Keratinocyte (primary cell): ENCODE results near the gene NEURL3. TPM values are rescaled to one million over a fixed set of nuclear protein-coding genes. Genes with fewer than 3 reads are reported as not detected.

Experiments
- DNase-seq: peaks from one replicate; pipeline ENCODE4 v3.0.0-alpha.2; 2011; ENCODE audit warnings: low read depth, missing footprints, low spot score
- FAIRE-seq: peaks from 2 replicates; lab custom pipeline; 2011; peaks lifted over from hg19 to GRCh38; lab: Jason Lieb, UNC
- H2AFZ ChIP-seq: 2 replicates; pipeline ENCODE4 v1.6.0; 2012; ENCODE audit warnings: low read length, control low read depth, inconsistent platforms; ENCODE audit not compliant: control insufficient read depth
- H3K27ac ChIP-seq: 2 replicates; pipeline ENCODE4 v1.5.1; 2011; ENCODE audit warnings: low read length; ENCODE audit not compliant: control insufficient read depth, insufficient read depth
- H3K27me3 ChIP-seq: 3 replicates; pipeline ENCODE4 v1.6.0; 2011; ENCODE audit warnings: low read length; ENCODE audit not compliant: control insufficient read depth, insufficient read depth; ENCODE audit errors: extremely low read depth
- H3K36me3 ChIP-seq, 2 experiments: 2 replicates in 1 of 2; 3 replicates in 1 of 2; pipeline ENCODE4 v1.5.1; 2011; ENCODE audit warnings: low read length in 2 of 2, mild to moderate bottlenecking in 1 of 2; ENCODE audit not compliant: control insufficient read depth in 2 of 2, insufficient read depth in 2 of 2; ENCODE audit errors: extremely low read depth in 1 of 2
- H3K4me1 ChIP-seq: 3 replicates; pipeline ENCODE4 v1.5.1; 2011; ENCODE audit warnings: low read length; ENCODE audit not compliant: control insufficient read depth, insufficient read depth; ENCODE audit errors: extremely low read depth
- H3K4me2 ChIP-seq: 3 replicates; pipeline ENCODE4 v1.6.0; 2011; ENCODE audit warnings: low read depth, low read length; ENCODE audit not compliant: control insufficient read depth, insufficient read depth; ENCODE audit errors: extremely low read depth
- H3K4me3 ChIP-seq, 3 experiments: fragments of 200-600 bp in 1 of 3; sonication (generic) in 1 of 3; 2 replicates in 2 of 3; 3 replicates in 1 of 3; pipeline ENCODE4 v1.5.1; 2011 to 2016; ENCODE audit warnings: low read length in 3 of 3, mild to moderate bottlenecking in 3 of 3, control low read depth in 2 of 3, inconsistent platforms in 1 of 3, low read depth in 1 of 3, mixed read lengths in 1 of 3, mixed run types in 1 of 3, moderate library complexity in 1 of 3; ENCODE audit not compliant: control insufficient read depth in 2 of 3, insufficient read depth in 2 of 3; ENCODE audit errors: extremely low read depth in 1 of 3
- H3K79me2 ChIP-seq: 2 replicates; pipeline ENCODE4 v1.6.0; 2012; ENCODE audit warnings: low read length; ENCODE audit not compliant: control insufficient read depth, insufficient read depth
- H3K9ac ChIP-seq: 3 replicates; pipeline ENCODE4 v1.6.0; 2011; ENCODE audit warnings: low read length; ENCODE audit not compliant: control insufficient read depth, insufficient read depth; ENCODE audit errors: extremely low read depth
- H3K9me1 ChIP-seq: 3 replicates; pipeline ENCODE4 v1.6.0; 2011; ENCODE audit warnings: low read length; ENCODE audit not compliant: control insufficient read depth, insufficient read depth; ENCODE audit errors: extremely low read depth
- H3K9me3 ChIP-seq: 2 replicates; pipeline ENCODE4 v1.5.1; 2012; ENCODE audit warnings: low read depth, low read length; ENCODE audit not compliant: control insufficient read depth
- H4K20me1 ChIP-seq: 3 replicates; pipeline ENCODE4 v1.6.0; 2011; ENCODE audit warnings: low read length; ENCODE audit not compliant: control insufficient read depth, insufficient read depth; ENCODE audit errors: extremely low read depth
- CTCF ChIP-seq, 3 experiments: IDR thresholded peaks in 1 of 3; conservative IDR thresholded peaks in 1 of 3; optimal IDR thresholded peaks in 1 of 3; 2 replicates in 2 of 3; 3 replicates in 1 of 3; pipeline versions ENCODE3 to v1.5.1; 2011; ENCODE audit warnings: low read length in 3 of 3, mild to moderate bottlenecking in 3 of 3, moderate library complexity in 2 of 3, control low read depth in 1 of 3, inconsistent platforms in 1 of 3; ENCODE audit not compliant: insufficient read depth in 2 of 3; ENCODE audit errors: extremely low read depth in 1 of 3
- EZH2 ChIP-seq: IDR thresholded peaks from one replicate; pipeline ENCODE4 v1.6.1; 2012; ENCODE audit warnings: inconsistent platforms, mild to moderate bottlenecking, low read length, moderate library complexity
- dilution Hi-C: fragments of 300-500 bp; cut with MboI; formaldehyde crosslinking; loops from one replicate; pipeline ENCODE4 v1.7.0; 2020; ENCODE audit warnings: low sequenced_read_pairs; ENCODE audit not compliant: extremely low pct_ligation_motif_present
- polyA plus RNA-seq, 5 experiments: library from polyadenylated mRNA; depleted of rRNA in 3 of 5; stranded (reverse) in 3 of 5; stranded (forward) in 1 of 5; unstranded in 1 of 5; fragments of >200 nt; gene quantifications; 1 replicate in 1 of 5; 2 replicates in 3 of 5; 3 replicates in 1 of 5; pipeline versions ENCODE4 v1.2.1 to v1.2.3, GENCODE V29; 2011 to 2012; ENCODE audit warnings: missing spikeins in 2 of 5, low read depth in 1 of 5, low replicate concordance in 1 of 5

Gene NEURL3
- polyA plus RNA-seq, 1 donor (not counting 4 experiments of a cell fraction or from before 2014, with no cell fraction given) = not detected

DNA sequence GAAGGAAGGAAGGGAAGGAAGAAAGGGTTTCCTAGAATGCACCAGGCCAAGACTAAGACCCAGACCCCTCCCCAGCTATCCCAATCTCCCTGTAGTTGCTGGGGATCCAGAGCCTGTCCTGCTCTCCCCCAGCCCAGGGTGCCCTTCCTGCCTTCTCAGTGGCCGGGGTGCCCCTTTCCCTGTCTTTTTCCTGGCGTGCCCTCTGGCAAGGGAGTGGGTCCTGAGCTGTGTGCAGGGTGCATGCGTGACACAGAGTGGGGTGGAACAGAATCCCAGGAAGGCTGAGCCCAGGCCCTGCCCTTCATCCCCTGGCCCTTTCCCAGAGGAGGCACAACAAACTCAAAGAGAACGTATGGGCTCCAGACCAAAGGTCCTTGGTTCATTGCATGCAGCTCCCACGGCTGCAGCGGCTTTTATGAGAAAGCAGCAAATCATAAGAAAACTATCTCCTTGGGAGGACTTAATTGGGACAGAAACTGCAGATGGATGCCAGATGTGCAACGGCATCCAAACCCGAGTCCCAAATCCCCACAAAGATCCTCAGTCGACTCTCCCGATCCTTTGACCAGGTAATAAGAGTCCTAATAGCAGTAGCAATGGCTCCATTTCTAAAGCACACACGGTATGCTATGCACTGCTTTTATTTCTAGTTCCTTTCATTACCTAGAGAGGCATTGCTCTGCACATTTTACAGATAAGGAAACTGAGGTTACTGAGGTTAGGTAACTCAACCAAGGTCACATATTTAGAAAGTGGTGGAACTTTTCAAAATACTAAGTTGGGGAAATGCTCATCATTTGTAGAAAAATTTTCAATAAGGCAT lies 18.7 kb upstream of the NEURL3 start:
- FAIRE-seq (no peak), DNase-seq (no peak)
- H3K9me3 ChIP-seq = no peaks in the 10 kb centered on the region
- H3K27ac ChIP-seq = no peak overlapping the region
- no peaks in the 10 kb centered on the region for H3K36me3 ChIP-seq
- TF ChIP-seq CTCF (optimal IDR thresholded peaks at IDR 0.05 in 1 of 3, IDR thresholded peaks at IDR 0.05 in 1 of 3, conservative IDR thresholded peaks at IDR 0.05 in 1 of 3; ENCODE audit: extremely low read depth in 1 of 3, insufficient read depth in 2 of 3, low read length in 3 of 3) (no peak), EZH2 (no peak)
- no peaks in the 10 kb centered on the region for H3K9me1 ChIP-seq
- no peaks in the 10 kb centered on the region for H3K4me1 ChIP-seq
- no peak overlapping the region for H3K9ac ChIP-seq
- H3K4me2 ChIP-seq = no peak overlapping the region
- H3K79me2 ChIP-seq = no peaks in the 10 kb centered on the region
- no peaks in the 10 kb centered on the region for H4K20me1 ChIP-seq
- H3K4me3 ChIP-seq = no peak overlapping the region
- H2AFZ ChIP-seq = no peak overlapping the region
- dilution Hi-C loops = no loop called here
- H3K27me3 ChIP-seq = peaks cover 25% of the 10 kb centered on the region

DNA sequence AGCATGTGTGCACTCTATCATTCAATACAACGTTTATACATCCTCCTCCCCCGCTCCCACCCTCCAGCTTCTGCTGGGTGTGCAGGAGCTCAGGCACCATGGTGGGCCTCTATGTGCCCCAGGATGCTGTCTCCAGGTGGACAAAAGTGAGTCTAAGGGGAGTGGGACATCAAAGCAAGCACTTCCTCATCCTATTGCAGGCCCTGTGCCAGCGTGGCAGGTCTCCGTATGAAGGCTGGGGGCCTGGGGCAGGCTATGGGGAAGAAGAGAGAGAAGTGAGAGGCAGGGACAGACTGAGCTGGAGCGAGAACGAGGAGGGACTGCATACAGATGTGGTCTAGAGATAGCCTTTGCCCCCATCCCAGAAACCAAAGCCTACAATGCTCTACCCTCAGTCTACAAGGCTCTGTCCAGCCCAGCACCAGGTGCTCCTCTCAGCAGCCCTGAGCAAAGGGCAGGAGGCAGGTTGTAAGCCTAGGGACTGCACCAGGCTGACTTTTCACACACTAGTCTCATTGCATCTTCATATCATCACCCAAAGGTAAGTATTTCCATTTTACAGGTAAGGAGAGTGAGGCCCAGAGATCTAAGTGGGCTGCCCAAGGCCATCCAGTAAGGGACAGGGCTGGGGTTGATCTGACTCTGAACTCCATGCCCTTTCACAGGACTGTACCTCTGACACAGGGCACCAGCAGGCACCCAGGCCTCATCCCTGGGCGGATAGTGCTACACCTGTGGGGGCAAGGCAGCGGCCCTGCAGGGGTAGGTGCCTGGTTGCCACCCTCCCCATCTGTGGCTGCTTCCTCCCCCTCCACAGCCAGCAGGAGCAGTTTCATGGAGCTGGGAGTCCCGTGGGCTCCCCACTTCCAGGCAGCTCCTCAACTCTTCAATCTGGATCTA lies 17.4 kb upstream of the NEURL3 start:
- no peak overlapping the region for H3K4me3 ChIP-seq
- H3K79me2 ChIP-seq = no peaks in the 10 kb centered on the region
- H3K4me1 ChIP-seq = no peaks in the 10 kb centered on the region
- no peaks in the 10 kb centered on the region for H3K36me3 ChIP-seq
- H4K20me1 ChIP-seq = no peaks in the 10 kb centered on the region
- no peak overlapping the region for H2AFZ ChIP-seq
- no peaks in the 10 kb centered on the region for H3K9me1 ChIP-seq
- H3K4me2 ChIP-seq = no peak overlapping the region
- no peak overlapping the region for H3K9ac ChIP-seq
- DNase-seq (no peak), FAIRE-seq (no peak)
- dilution Hi-C loops = no loop called here
- H3K9me3 ChIP-seq = no peaks in the 10 kb centered on the region
- H3K27ac ChIP-seq = no peak overlapping the region
- H3K27me3 ChIP-seq = peaks cover 17% of the 10 kb centered on the region
- no peak for TF ChIP-seq CTCF (optimal IDR thresholded peaks at IDR 0.05 in 1 of 3, IDR thresholded peaks at IDR 0.05 in 1 of 3, conservative IDR thresholded peaks at IDR 0.05 in 1 of 3; ENCODE audit: extremely low read depth in 1 of 3, insufficient read depth in 2 of 3, low read length in 3 of 3)
- no peak for TF ChIP-seq EZH2
